HEK293 (cell line): Measurements from ENCODE around the gene DMBT1.

Source experiments
- CTCF ChIA-PET: fragments of 350-600 bp; formaldehyde crosslinking; extraction: SDS; loops from one replicate; lab custom pipeline; 2021; ENCODE audit warnings: antibody characterized with exemption; lab: Yijun Ruan, JAX
- POLR2A ChIA-PET: fragments of 300-600 bp; formaldehyde crosslinking; extraction: SDS; loops from one replicate; lab custom pipeline; 2020; ENCODE audit warnings: antibody characterized with exemption, inconsistent platforms; lab: Yijun Ruan, JAX
- H3K27ac ChIP-seq: fragments of 200-500 bp; sonication (Bioruptor generic); 2 replicates; pipeline ENCODE4 v1.5.1; 2014; ENCODE audit warnings: low read depth, low read length, control low read depth, inconsistent platforms; ENCODE audit errors: extremely low read depth
- H3K36me3 ChIP-seq, 2 experiments: fragments of 200-500 bp in 1 of 2; sonication (Bioruptor generic) in 1 of 2; 1 replicate in 1 of 2; 2 replicates in 1 of 2; pipeline ENCODE4 v1.5.1; 2014 to 2017; ENCODE audit warnings: inconsistent platforms in 2 of 2, low read length in 2 of 2; ENCODE audit not compliant: control insufficient read depth in 2 of 2, insufficient read depth in 1 of 2
- H3K4me1 ChIP-seq: fragments of 200-500 bp; sonication (Bioruptor generic); 2 replicates; pipeline ENCODE4 v1.5.1; 2014; ENCODE audit warnings: mild to moderate bottlenecking, low read length, inconsistent platforms; ENCODE audit not compliant: control insufficient read depth, insufficient read depth
- H3K4me3 ChIP-seq: 2 replicates; pipeline ENCODE4 v1.5.1; 2011; ENCODE audit warnings: low read depth, mild to moderate bottlenecking, control low read depth, low read length, moderate library complexity
- H3K9me3 ChIP-seq: fragments of 200-500 bp; sonication (Bioruptor generic); 2 replicates; pipeline ENCODE4 v1.5.1; 2014; ENCODE audit warnings: low read depth, low read length, inconsistent platforms; ENCODE audit not compliant: control insufficient read depth, insufficient read depth
- BCL6B ChIP-seq: fragments of 450-650 bp; formaldehyde crosslinking; IDR thresholded peaks from 2 replicates; pipeline ENCODE4 v1.5.1; 2017; ENCODE audit warnings: missing biosample characterization, missing genetic modification characterization
- GFI1B ChIP-seq: fragments of 450-650 bp; formaldehyde crosslinking; IDR thresholded peaks from 2 replicates; pipeline ENCODE4 v1.5.1; 2016; ENCODE audit warnings: missing biosample characterization, missing genetic modification characterization
- MEIS1 ChIP-seq: sonication (generic); formaldehyde crosslinking; IDR thresholded peaks from 2 replicates; pipeline ENCODE4 v1.8.1; 2022; ENCODE audit warnings: missing genetic modification reagents, mild to moderate bottlenecking, borderline replicate concordance
- REST ChIP-seq: fragments of 450-650 bp; formaldehyde crosslinking; IDR thresholded peaks from 2 replicates; pipeline ENCODE4 v1.5.1; 2016; ENCODE audit warnings: missing biosample characterization, missing genetic modification characterization
- SALL2 ChIP-seq: fragments of 450-650 bp; formaldehyde crosslinking; IDR thresholded peaks from 2 replicates; pipeline ENCODE4 v1.5.0; 2017; ENCODE audit warnings: missing biosample characterization, mild to moderate bottlenecking, missing genetic modification characterization, borderline replicate concordance
- SCRT1 ChIP-seq: fragments of 450-650 bp; formaldehyde crosslinking; IDR thresholded peaks from 2 replicates; pipeline ENCODE4 v1.5.1; 2016; ENCODE audit warnings: missing biosample characterization, missing genetic modification characterization, borderline replicate concordance
- YY1 ChIP-seq: fragments of 450-650 bp; formaldehyde crosslinking; IDR thresholded peaks from 2 replicates; pipeline ENCODE4 v1.5.1; 2018; ENCODE audit warnings: missing biosample characterization, missing genetic modification characterization
- ZBTB7A ChIP-seq: fragments of 450-650 bp; formaldehyde crosslinking; IDR thresholded peaks from 2 replicates; pipeline ENCODE4 v1.5.1; 2016; ENCODE audit warnings: low read depth, missing biosample characterization, missing genetic modification characterization
- ZNF169 ChIP-seq: fragments of 450-650 bp; formaldehyde crosslinking; IDR thresholded peaks from 2 replicates; pipeline ENCODE4 v1.5.1; 2016; ENCODE audit warnings: missing biosample characterization, missing genetic modification characterization
- ZNF211 ChIP-seq: fragments of 450-650 bp; formaldehyde crosslinking; IDR thresholded peaks from 2 replicates; pipeline ENCODE4 v1.5.1; 2016; ENCODE audit warnings: low read depth, missing biosample characterization, missing genetic modification characterization
- ZNF214 ChIP-seq: fragments of 450-650 bp; formaldehyde crosslinking; IDR thresholded peaks from 2 replicates; pipeline ENCODE4 v1.5.1; 2017; ENCODE audit warnings: missing biosample characterization, mild to moderate bottlenecking, missing genetic modification characterization, borderline replicate concordance
- ZNF398 ChIP-seq: fragments of 450-650 bp; formaldehyde crosslinking; IDR thresholded peaks from 2 replicates; pipeline ENCODE4 v1.5.1; 2017; ENCODE audit warnings: missing biosample characterization, missing genetic modification characterization
- ZNF510 ChIP-seq: fragments of 450-650 bp; formaldehyde crosslinking; IDR thresholded peaks from 2 replicates; pipeline ENCODE4 v1.5.1; 2018; ENCODE audit warnings: mild to moderate bottlenecking, missing genetic modification characterization, missing biosample characterization; ENCODE audit not compliant: insufficient replicate concordance
- ZNF596 ChIP-seq: fragments of 450-650 bp; IDR thresholded peaks from 2 replicates; pipeline ENCODE4 v1.5.0; 2018; ENCODE audit warnings: missing biosample characterization, mild to moderate bottlenecking, missing genetic modification characterization, moderate library complexity
- ZNF623 ChIP-seq: fragments of 450-650 bp; formaldehyde crosslinking; IDR thresholded peaks from 2 replicates; pipeline ENCODE4 v1.5.1; 2016; ENCODE audit warnings: missing biosample characterization, missing genetic modification characterization
- ZNF747 ChIP-seq: fragments of 450-650 bp; formaldehyde crosslinking; IDR thresholded peaks from 2 replicates; pipeline ENCODE4 v1.5.1; 2016; ENCODE audit warnings: missing biosample characterization, missing genetic modification characterization
- ZSCAN16 ChIP-seq: fragments of 450-650 bp; formaldehyde crosslinking; IDR thresholded peaks from 2 replicates; pipeline ENCODE4 v1.5.1; 2016; ENCODE audit warnings: missing biosample characterization, missing genetic modification characterization

Gene DMBT1

GRCh38 chr10:122590153-122590552 lies 29.6 kb downstream of the DMBT1 start:
- no peaks in the 10 kb centered on the region for H3K9me3 ChIP-seq
- CTCF ChIA-PET = no interaction called here
- no peaks in the 10 kb centered on the region for H3K4me1 ChIP-seq
- TF ChIP-seq YY1 (tag by site-specific recombination) = no peak
- no peak for TF ChIP-seq ZNF211 (tag by site-specific recombination)
- TF ChIP-seq ZNF747 (tag by site-specific recombination) = no peak
- no peak for TF ChIP-seq ZNF510
- no peak for TF ChIP-seq ZNF169 (tag by site-specific recombination)
- TF ChIP-seq GFI1B = no peak
- TF ChIP-seq SALL2 (tag by site-specific recombination) = no peak
- TF ChIP-seq ZBTB7A (tag by site-specific recombination) = no peak
- TF ChIP-seq ZNF398 (tag by site-specific recombination) = no peak
- H3K36me3 ChIP-seq = no peaks in the 10 kb centered on the region
- H3K4me3 ChIP-seq = no peak overlapping the region
- POLR2A ChIA-PET = no interaction called here
- no peak overlapping the region for H3K27ac ChIP-seq

GRCh38 chr10:122591736-122592135 lies 31.2 kb downstream of the DMBT1 start:
- H3K9me3 ChIP-seq = no peaks in the 10 kb centered on the region
- ChIA-PET POLR2A (no interaction called here), CTCF (interaction anchor here (0.5 kb wide), 1 partner anchor 293 kb away, joined by 3 read pairs; no protein-coding TSS in a partner anchor)
- H3K4me3 ChIP-seq = no peak overlapping the region
- no peak overlapping the region for H3K27ac ChIP-seq
- TF ChIP-seq ZNF214 (tag by site-specific recombination) (no peak), ZNF596 (tag by site-specific recombination) (no peak), SCRT1 (tag by site-specific recombination) (no peak), ZSCAN16 (tag by site-specific recombination) (no peak), BCL6B (tag by site-specific recombination) (no peak), MEIS1 (no peak), REST (tag by site-specific recombination) (no peak), ZNF623 (no peak)
- no peaks in the 10 kb centered on the region for H3K36me3 ChIP-seq
- no peaks in the 10 kb centered on the region for H3K4me1 ChIP-seq
